T-helper 1 cell treated with Interleukin-12 subunit alpha and Interleukin-12 subunit beta and Interleukin-4 antibody, amounts not matched to agents 30 ng/mL and 1 ng/mL, for 36 hours (primary cell): Measurements from ENCODE around the gene MSX1. TPM values are rescaled to one million over a fixed set of nuclear protein-coding genes. Genes with fewer than 3 reads are reported as not detected.

Source experiments
- intact Hi-C: fragments of 100-400 bp; cut with micrococcal nuclease; formaldehyde crosslinking; loops from one replicate; pipeline ENCODE4 v1.15.1; 2024
- total RNA-seq: library from RNA; stranded (reverse); gene quantifications from 2 replicates; pipeline ENCODE4 v1.2.3, GENCODE V29; 2022

The MSX1 gene
- total RNA-seq, 1 donor from 2014 or later: not detected

- intact Hi-C loops: no loop called here
Observed at GRCh38 chr4:4890574-4891255, 31.2 kb downstream of the MSX1 start.

GRCh38 chr4:4893721-4894120 lies 34.3 kb downstream of the MSX1 start:
- intact Hi-C loops: no loop called here

GRCh38 chr4:4899202-4899925 lies 39.9 kb downstream of the MSX1 start:
- intact Hi-C loops: no loop called here

- intact Hi-C loops: no loop called here
Observed at GRCh38 chr4:4901877-4902276, 42.4 kb downstream of the MSX1 start.

GRCh38 chr4:4912155-4912554 lies 52.7 kb downstream of the MSX1 start:
- intact Hi-C loops: no loop called here

- intact Hi-C loops: no loop called here
Observed at GRCh38 chr4:4913147-4913561, 53.7 kb downstream of the MSX1 start.

Other genes starting within 250 kb of the MSX1 start
- gene CYTL1, start 159.8 kb downstream of the MSX1 start, total RNA-seq: not detected in 2 replicates
- gene STK32B, start 191.8 kb downstream of the MSX1 start, total RNA-seq: not detected in 2 replicates